ENCODE results near the gene VPS45. TPM values are rescaled to one million over a fixed set of nuclear protein-coding genes. Genes with fewer than 3 reads are reported as not detected.

Gene VPS45, protein sequence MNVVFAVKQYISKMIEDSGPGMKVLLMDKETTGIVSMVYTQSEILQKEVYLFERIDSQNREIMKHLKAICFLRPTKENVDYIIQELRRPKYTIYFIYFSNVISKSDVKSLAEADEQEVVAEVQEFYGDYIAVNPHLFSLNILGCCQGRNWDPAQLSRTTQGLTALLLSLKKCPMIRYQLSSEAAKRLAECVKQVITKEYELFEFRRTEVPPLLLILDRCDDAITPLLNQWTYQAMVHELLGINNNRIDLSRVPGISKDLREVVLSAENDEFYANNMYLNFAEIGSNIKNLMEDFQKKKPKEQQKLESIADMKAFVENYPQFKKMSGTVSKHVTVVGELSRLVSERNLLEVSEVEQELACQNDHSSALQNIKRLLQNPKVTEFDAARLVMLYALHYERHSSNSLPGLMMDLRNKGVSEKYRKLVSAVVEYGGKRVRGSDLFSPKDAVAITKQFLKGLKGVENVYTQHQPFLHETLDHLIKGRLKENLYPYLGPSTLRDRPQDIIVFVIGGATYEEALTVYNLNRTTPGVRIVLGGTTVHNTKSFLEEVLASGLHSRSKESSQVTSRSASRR
- total RNA-seq (2016; rRNA removed; fragmentation: Illumina TruSeq; extraction: Trizol) (25.2 and 26.5 TPM in 2 replicates), polyA plus RNA-seq (2011; rRNA removed) (13.7 and 15.2 TPM in 2 replicates), polyA minus RNA-seq (2011; rRNA and poly(A)+ RNA removed; ENCODE audit: low replicate concordance) (5.9 and 24.6 TPM in 2 replicates), Bru-seq, nascent RNA (percentile 59 among the genes with signal in this experiment), BruChase-seq, experiment 1, labeled RNA remaining after a 6-hour chase (percentile 59 among the genes with signal in this experiment), BruChase-seq, experiment 2, labeled RNA remaining after a 2-hour chase (percentile 63 among the genes with signal in this experiment)
- total RNA-seq (2016; cell fraction: cytosol; rRNA removed; fragmentation: Illumina TruSeq; extraction: Trizol; ENCODE audit: low read depth): 8.0 TPM in 2 replicates
- 25.8 and 26.0 TPM in 2 replicates for total RNA-seq (2016; cell fraction: insoluble cytoplasmic fraction; rRNA removed; fragmentation: Illumina TruSeq; extraction: Trizol)
- total RNA-seq (2016; cell fraction: membrane; rRNA removed; fragmentation: Illumina TruSeq; extraction: Trizol): 10.8 and 11.3 TPM in 2 replicates
- total RNA-seq (2016; cell fraction: nucleus; rRNA removed; fragmentation: Illumina TruSeq; extraction: Trizol): 38.6 and 41.0 TPM in 2 replicates
- 6.1 and 7.0 TPM in 2 replicates for polyA plus RNA-seq (2011; cell fraction: cytosol; rRNA removed)
- 20.0 and 25.9 TPM in 2 replicates for polyA plus RNA-seq (2011; cell fraction: nucleus; rRNA removed)
- polyA plus RNA-seq (2012): 11.5 and 12.2 TPM in 2 replicates
- 3.5 and 3.6 TPM in 2 replicates for polyA plus RNA-seq (2016; cell fraction: cytosol; fragmentation: Illumina TruSeq; extraction: Trizol; ENCODE audit: low read depth)
- 23.3 and 24.2 TPM in 2 replicates for polyA plus RNA-seq (2016; cell fraction: insoluble cytoplasmic fraction; fragmentation: Illumina TruSeq; extraction: Trizol; ENCODE audit: low read depth)
- polyA plus RNA-seq (2016; cell fraction: membrane; fragmentation: Illumina TruSeq; extraction: Trizol; ENCODE audit: low read depth): 6.7 and 6.9 TPM in 2 replicates
- 31.9 and 37.1 TPM in 2 replicates for polyA plus RNA-seq (2016; cell fraction: nucleus; fragmentation: Illumina TruSeq; extraction: Trizol; ENCODE audit: insufficient read depth, low read depth)
- polyA minus RNA-seq (2011; cell fraction: cytosol; rRNA and poly(A)+ RNA removed): 5.8 and 6.3 TPM in 2 replicates
- 51.5 and 69.6 TPM in 2 replicates for polyA minus RNA-seq (2011; cell fraction: nucleus; rRNA and poly(A)+ RNA removed)
- long read RNA-seq, experiment 1, transcript VPS45-202 (15 exons, 2,790 nt): major isoform, 13 of 15 reads
- long read RNA-seq, experiment 1, partial matches to known transcripts: 1 of 15 reads
- long read RNA-seq, experiment 1, other reads (novel, unspliced or antisense): 1 of 15 reads
- long read RNA-seq, experiment 2, transcript VPS45-202 (15 exons, 2,790 nt): major isoform, 9 of 17 reads
- long read RNA-seq, experiment 2, partial matches to known transcripts: 5 of 17 reads
- long read RNA-seq, experiment 2, other reads (novel, unspliced or antisense): 2 of 17 reads

DNA sequence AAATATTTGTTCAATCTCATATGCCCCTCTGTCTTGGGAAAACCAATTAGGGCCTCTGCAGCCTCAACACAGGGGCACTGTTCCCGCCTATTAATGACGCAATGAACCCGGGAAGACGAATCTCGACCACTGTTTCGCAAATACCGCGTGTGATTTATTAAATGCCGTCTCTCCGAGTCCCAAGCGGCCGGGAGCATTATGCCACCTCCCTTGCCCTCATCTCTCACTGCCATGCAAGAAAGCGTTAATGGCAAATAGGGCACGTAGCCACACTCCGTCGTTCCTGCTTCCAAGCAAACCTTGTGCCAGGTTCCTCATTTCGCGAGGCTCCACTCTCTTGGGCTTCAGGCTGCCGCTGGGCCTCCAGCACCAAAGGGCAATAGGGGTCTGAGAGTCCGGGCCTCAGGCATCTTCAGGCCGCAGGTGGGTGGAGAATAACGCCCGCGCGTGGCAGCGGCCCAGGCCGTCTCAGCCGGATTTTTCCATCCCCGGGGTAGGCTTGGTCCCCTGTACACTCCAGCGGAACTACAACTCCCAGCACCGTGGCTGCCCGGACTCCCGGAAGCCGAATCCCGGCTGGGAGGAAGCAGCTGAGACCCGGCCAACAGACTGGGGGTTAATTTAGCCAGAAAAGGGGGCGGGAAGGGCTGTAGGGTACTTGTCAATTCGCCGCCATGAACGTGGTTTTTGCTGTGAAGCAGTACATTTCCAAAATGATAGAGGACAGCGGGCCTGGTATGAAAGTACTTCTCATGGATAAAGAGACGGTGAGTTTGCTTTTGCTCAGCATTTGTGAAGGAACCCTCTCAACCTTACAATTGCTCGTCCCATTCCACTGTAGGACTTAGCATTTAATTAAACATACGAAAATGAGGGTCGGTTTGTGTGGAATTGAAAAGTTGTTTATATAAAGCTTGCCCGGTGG, at the start of gene VPS45:
VPS45 (plus strand) TSS at position 593 of the 925 bp plus-strand sequence; CDS start at position 675, 82 bp downstream.
- Histone ChIP-seq H3K27me3 (ENCODE audit: control insufficient read depth in 1 of 2, insufficient read depth in 2 of 2, low read length in 2 of 2) (no peaks in the 10 kb centered on the region; a peak in 1 of 5 replicates), H2AFZ (ENCODE audit: low read length) (peak within 1 kb of the TSS; percentile 79), H3K4me1 (ENCODE audit: insufficient read depth, low read length) (peaks cover 23% of the 10 kb centered on the region), H3K36me3 (replicated peaks in 1 of 2; ENCODE audit: control insufficient read depth in 1 of 2, insufficient read depth in 2 of 2, low read length in 2 of 2) (no peaks in the 10 kb centered on the region; a peak in 1 of 5 replicates), H3K9me3 (ENCODE audit: low read length) (no peaks in the 10 kb centered on the region), H3K4me3 (replicated peaks in 1 of 3; ENCODE audit: insufficient read depth in 1 of 3, low read depth in 2 of 3, low read length in 3 of 3) (peak within 1 kb of the TSS; percentile 58 to 91 (median 85)), H3K27ac (ENCODE audit: extremely low read length, insufficient read depth, low read length) (peak within 1 kb of the TSS; percentile 96), H4K20me1 (ENCODE audit: insufficient read depth, low read length) (no peaks in the 10 kb centered on the region), H3K79me2 (ENCODE audit: insufficient read depth, low read length) (peaks cover 13% of the 10 kb centered on the region), H3K4me2 (ENCODE audit: low read depth, low read length) (peak within 1 kb of the TSS; percentile 80), H3K9ac (ENCODE audit: insufficient read depth, low read depth, low read length) (peak within 1 kb of the TSS; percentile 92)
- BruUV-seq (replicated peaks): no TSS peak
- peak; percentile 93 for DNase-seq (ENCODE audit: low spot score)
- CTCF ChIA-PET (ENCODE audit: low intra/inter-chr PET ratio, low total read pairs): no interaction called here
- in situ Hi-C loops (cut with HindIII; ENCODE audit: extremely low pct_ligation_motif_present, low pct_unique_long_range_greater_than_20kb) (no loop called here), intact Hi-C loops (cut with micrococcal nuclease; ENCODE audit: unreplicated experiment) (loop anchor here (2.0 to 5.0 kb wide), 3 partner anchors 57 to 95 kb away; partner anchors contain the start of gene OTUD7B)
- WGBS (ENCODE audit: low lambda C conversion rate): 2% methylated on average over 39 of the region's 46 CpGs
- peak; percentile 99 for ATAC-seq
- no peak for FAIRE-seq
- POLR2A ChIA-PET: interaction anchor here (0.6 to 2.6 kb wide), 7 partner anchors 10 to 180 kb away, joined by 3 to 14 read pairs (median 3); partner anchors contain the start of gene OTUD7B
- TF ChIP-seq ZNF225 (CRISPR knock-in tag; IDR thresholded peaks at IDR 0.05) (peak; percentile 91; the same call in 1 of the 2 replicates), NFE2L1 (CRISPR knock-in tag; IDR thresholded peaks at IDR 0.05; ENCODE audit: borderline replicate concordance) (peak; percentile 13; the same call in 1 of the 2 replicates), GABPB1 (CRISPR knock-in tag; IDR thresholded peaks at IDR 0.05) (peak; percentile 98), ZBTB3 (CRISPR knock-in tag; IDR thresholded peaks at IDR 0.05; ENCODE audit: borderline replicate concordance, low read depth) (no peak), KAT8 (CRISPR knock-in tag; IDR thresholded peaks at IDR 0.05) (peak; percentile 95), TMF1 (CRISPR knock-in tag; IDR thresholded peaks at IDR 0.05; ENCODE audit: low read depth) (peak; percentile 72), ZNF430 (CRISPR knock-in tag; IDR thresholded peaks at IDR 0.05) (peak; percentile 86), ZNF451 (CRISPR knock-in tag; IDR thresholded peaks at IDR 0.05) (0 out of 2 replicates have a peak, but pooled peaks have one; percentile 26), MEF2D (CRISPR knock-in tag; IDR thresholded peaks at IDR 0.05) (peak; percentile 64; the same call in 1 of the 2 replicates), ZNF766 (CRISPR knock-in tag; IDR thresholded peaks at IDR 0.05; ENCODE audit: borderline replicate concordance) (no peak)
- TF ChIP-seq, protein P1, sequence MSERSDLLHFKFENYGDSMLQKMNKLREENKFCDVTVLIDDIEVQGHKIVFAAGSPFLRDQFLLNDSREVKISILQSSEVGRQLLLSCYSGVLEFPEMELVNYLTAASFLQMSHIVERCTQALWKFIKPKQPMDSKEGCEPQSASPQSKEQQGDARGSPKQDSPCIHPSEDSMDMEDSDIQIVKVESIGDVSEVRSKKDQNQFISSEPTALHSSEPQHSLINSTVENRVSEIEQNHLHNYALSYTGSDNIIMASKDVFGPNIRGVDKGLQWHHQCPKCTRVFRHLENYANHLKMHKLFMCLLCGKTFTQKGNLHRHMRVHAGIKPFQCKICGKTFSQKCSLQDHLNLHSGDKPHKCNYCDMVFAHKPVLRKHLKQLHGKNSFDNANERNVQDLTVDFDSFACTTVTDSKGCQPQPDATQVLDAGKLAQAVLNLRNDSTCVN (CRISPR knock-in tag; IDR thresholded peaks at IDR 0.05; ENCODE audit: borderline replicate concordance): peak; percentile 28; the same call in 1 of the 2 replicates

Data from HepG2 (cell line).